Fibroblast of pulmonary artery (primary cell): ENCODE measurements around the gene SLC38A11.
"Not testable (repeated sequence)": the region's sequence is repeated elsewhere in the genome, so short reads cannot be mapped to it uniquely, and the experiment has no call there.

Experiments
- DNase-seq: peaks from one replicate; pipeline ENCODE4 v3.0.0-alpha.2; 2010; ENCODE audit warnings: low read depth
- H3K4me3 ChIP-seq: replicated peaks from 2 replicates; pipeline ENCODE4 v1.5.1; 2011; ENCODE audit warnings: low read depth, mild to moderate bottlenecking, control low read depth, low read length, moderate library complexity
- CTCF ChIP-seq: IDR thresholded peaks from 2 replicates; pipeline ENCODE4 v1.5.1; 2011; ENCODE audit warnings: mild to moderate bottlenecking, control low read depth, low read length, inconsistent platforms; ENCODE audit errors: missing control alignments

Gene SLC38A11

DNA sequence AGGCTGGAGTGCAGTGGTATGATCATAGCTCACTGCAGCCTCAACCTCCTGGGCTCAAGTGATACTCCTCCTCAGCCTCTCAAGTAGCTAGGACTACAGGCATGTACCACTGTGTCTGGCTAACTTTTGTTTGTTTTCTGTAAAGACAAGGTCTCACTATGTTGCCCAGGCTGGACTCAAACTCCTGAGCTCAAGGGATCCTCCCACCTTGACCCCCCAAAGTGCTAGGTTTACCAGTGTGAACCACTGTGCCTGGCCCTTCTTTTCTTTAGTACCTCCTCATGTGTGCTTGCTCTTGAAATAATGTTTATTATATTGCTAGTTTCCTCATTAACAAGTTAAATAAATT, 94.7 kb downstream of the SLC38A11 start:
- no peak for TF ChIP-seq CTCF
- no peak for DNase-seq
- no peak overlapping the region for H3K4me3 ChIP-seq

DNA sequence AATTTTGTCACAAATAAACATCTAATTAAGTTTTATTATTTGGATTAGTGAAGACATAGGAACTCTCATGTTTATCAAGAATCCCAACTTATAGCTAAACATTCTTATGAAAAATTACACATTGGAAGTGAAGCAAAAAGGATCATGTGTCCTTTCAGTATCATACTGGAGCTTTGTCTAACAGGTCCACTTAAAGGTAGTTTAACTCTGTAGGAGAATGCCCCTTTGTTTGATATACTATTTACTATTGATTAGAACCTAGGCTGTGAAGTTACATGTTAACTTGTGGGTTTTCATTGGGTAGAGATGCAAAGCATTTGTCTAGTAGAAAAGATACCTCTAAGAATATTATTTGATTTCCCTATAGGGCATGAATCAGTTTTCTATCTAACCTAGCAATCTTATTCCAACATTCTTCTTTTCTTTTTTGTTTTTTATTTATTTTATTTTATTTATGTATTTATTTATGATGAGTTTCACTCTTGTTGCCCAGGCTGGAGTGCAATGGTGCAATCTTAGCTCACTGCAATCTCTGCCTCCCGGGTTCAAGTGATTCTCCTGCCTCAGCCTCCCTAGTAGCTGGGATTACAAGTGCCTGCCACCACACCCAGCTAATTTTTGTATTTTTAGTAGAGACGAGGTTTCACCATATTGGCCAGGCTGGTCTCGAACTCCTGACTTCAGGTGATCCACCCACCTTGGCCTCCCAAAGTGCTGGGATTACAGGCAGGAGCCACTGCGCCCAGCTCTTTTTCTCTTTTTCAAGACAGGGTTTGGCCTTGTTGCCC, 95.2 kb downstream of the SLC38A11 start:
- H3K4me3 ChIP-seq, DNase-seq: not testable (repeated sequence)

GRCh38 chr2:164859251-164859818, 96.0 kb downstream of the SLC38A11 start:
- H3K4me3 ChIP-seq: no peak overlapping the region
- no peak for TF ChIP-seq CTCF
- DNase-seq: no peak

DNA sequence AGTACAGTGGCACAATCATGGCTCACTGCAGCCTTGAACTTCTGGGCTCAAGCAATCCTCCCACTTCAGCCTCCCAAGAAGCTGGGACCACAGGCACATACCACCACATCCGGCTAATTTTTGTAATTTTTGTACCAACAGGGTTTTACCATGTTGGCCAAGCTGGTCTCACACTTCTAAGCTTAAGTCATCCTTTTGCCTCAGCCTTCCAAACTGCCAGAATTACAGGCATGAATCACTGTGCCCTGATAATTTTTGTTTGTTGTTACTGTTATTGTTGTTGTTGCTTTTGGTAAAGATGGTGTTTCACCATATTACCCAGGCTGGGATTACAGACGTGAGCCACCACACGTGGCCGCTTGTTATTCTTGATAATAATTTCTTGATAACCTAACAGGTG, 103.2 kb downstream of the SLC38A11 start:
- DNase-seq: no peak
- TF ChIP-seq CTCF: no peak
- no peak overlapping the region for H3K4me3 ChIP-seq

DNA sequence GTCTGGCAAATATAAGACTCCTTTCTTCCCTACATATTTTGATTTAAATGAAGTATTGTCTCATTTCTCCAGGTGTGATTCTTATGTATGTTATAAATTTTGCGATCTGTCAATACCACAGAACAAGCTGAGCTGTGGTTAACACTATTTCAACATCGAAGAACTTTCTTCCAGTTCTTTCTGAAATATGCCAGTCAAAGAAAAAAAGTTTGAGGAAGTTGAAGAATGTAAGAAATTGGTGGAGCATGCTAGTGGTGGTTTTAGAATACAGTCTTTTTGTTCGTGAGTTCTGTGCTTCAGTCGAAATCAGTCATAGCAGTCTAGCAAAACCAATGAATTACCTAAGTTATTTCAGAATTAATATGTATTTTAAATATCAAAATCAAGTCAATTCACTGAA, 105.1 kb downstream of the SLC38A11 start:
- DNase-seq: no peak

GRCh38 chr2:164849506-164849905, 105.8 kb downstream of the SLC38A11 start:
- H3K4me3 ChIP-seq: no peak overlapping the region
- DNase-seq: no peak
- TF ChIP-seq CTCF: no peak

More for the DNA sequence above, 105.1 kb downstream of the SLC38A11 start:
- no peak overlapping the region for H3K4me3 ChIP-seq
- TF ChIP-seq CTCF: no peak

GRCh38 chr2:164847981-164848741, 107.2 kb downstream of the SLC38A11 start:
- DNase-seq: no peak
- no peak overlapping the region for H3K4me3 ChIP-seq
- no peak for TF ChIP-seq CTCF
